ENCODE data around the gene KCNQ5.
"Not testable (repeated sequence)": the region's sequence is repeated elsewhere in the genome, so short reads cannot be mapped to it uniquely, and the experiment has no call there.

The KCNQ5 gene

DNA sequence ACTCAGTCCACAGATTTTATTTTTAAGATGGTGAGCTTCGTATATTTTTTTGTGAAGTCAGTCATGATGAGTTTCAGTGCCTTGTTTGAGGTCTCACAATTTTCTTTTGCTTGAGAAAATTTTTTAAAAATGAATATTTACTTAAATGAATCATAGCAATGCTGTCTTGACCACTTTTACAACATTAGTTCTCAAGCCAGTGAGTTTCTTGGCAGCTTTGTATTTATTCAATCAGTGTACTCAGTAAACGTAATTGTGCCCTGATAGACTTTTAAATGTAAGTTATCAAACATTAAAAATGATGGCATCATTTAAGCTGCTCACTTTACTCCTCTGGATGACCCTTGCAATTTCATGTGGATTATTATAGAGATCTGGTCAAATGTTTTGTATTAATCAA lies 342.1 kb downstream of the KCNQ5 start:
- peak; percentile 12 for DNase-seq

DNA sequence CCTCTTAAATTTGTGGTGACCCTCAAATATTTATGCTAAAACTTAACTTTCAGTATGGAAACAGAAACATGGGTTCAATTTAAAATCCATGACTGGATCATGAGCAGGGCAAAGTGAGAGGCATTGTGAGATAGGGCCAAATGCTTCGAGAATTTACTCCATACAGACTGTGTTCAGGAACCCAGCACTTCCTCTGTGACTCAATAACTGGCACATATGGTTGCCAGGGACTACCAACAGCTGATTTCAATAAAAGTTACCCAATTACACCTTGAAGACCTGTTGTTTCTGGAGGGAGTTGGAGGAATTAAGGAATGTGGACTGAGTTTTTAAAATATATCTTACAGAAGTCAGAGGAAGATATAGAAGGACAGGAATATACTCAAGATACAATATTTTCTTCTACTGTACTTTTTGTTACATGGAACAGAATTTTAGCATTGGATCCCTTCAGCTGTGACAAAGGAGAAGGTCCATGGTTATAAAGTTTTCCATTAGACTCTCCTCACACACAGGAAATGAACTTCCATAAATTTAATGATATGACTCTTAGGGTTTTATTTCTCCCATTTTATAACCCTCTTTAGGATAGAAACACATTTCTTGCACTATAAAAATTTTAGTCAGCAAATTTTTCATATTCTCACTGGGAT lies 344.9 kb downstream of the KCNQ5 start:
- DNase-seq: peak; percentile 35

DNA sequence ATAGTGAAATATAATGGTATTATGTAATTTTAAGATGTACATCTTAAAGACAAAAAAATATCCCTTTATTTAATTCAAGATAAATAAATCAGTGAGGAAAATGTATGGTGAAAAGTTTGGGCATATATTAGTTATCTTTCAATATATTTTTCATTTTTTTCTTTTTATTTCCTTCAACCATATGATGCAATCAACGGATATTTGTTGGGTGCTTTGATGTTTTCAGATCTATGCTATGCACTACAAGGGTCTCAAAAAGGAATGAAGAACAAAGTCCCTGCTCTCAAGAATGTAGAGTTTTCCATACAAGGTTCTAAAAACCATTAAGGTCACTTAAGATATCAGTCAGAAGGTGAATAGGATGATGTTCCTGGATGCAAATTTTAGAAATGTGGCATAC lies 345.5 kb downstream of the KCNQ5 start:
- no peak for DNase-seq

GRCh38 chr6:72968704-72969103 lies 346.8 kb downstream of the KCNQ5 start:
- peak; percentile 58 for DNase-seq

- no peak for DNase-seq
Measured at GRCh38 chr6:72969666-72970065, 347.8 kb downstream of the KCNQ5 start.

DNA sequence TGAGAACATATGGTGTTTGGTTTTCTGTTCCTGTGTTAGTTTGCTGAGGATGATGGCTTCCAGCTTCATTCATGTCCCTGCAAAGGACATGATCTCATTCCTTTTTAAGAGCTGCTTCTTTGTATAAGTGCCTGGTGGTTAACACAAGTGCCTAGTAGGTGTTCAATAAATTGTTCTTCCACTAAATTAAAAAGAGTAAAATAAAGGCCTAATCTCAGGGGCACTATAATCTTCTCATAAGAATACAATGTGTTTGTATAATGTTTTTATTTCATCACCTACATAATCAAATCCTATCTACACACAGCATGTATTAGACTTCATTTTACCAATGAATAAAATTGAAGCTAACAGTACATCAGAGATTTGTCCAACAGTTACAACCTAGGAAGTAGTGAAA lies 350.7 kb downstream of the KCNQ5 start:
- DNase-seq: no peak

DNA sequence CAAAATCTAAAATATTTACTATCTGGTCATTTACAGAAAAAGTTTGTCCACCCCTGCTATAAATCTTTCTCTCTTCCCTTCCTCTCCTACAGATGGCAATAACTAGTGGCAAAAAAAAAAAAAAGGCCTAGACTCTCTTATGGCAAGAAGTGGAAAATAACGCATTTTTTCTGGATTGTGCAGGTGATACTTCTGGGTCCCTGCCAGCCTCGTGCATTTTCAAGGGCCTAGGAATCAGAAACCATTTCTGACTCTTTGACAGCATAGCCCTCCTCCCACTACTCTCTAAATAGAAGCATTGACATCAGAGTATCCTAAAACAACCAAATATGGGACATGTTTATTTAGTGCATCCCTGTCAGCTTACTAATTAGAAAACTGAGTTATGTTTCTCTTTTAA lies 352.4 kb downstream of the KCNQ5 start:
- no peak for DNase-seq

DNA sequence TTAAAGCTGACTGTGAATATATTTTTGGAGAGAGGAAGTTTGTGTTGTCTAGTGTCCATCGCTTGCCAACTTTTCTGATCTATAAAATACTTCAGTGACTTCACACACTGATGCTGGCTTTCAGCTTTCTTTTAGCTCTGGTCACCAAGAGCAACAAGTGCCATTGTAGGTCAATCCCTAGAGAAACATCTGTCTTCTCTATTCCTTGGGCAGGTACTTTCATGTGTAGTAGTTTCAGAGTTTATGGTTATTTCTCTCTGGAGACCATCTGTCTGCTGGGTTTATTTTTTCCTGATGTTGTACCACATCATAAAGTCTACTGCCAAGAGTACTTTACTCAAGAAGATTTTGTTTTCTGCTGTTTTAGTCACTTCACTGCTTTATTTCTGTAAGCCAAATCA lies 353.5 kb downstream of the KCNQ5 start:
- no peak for DNase-seq

GRCh38 chr6:72976484-72976883 lies 354.6 kb downstream of the KCNQ5 start:
- DNase-seq: no peak

- no peak for DNase-seq
Measured at GRCh38 chr6:72977114-72977513, 355.2 kb downstream of the KCNQ5 start.

DNA sequence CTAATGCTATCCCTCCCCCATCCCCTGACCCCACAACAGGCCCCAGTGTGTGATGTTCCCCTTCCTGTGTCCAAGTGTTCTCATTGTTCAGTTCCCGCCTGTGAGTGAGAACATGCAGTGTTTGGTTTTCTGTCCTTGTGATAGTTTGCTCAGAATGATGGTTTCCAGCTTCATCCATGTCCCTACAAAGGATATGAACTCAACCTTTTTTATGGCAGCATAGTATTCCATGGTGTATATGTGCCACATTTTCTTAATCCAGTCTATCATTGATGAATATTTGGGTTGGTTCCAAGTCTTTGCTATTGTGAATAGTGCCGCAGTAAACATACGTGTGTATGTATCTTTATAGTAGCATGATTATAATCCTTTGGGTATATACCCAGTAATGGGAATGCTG lies 356.9 kb downstream of the KCNQ5 start:
- DNase-seq: not testable (repeated sequence)

- DNase-seq: not testable (repeated sequence)
Measured at GRCh38 chr6:72984189-72984831, 362.4 kb downstream of the KCNQ5 start.

DNA sequence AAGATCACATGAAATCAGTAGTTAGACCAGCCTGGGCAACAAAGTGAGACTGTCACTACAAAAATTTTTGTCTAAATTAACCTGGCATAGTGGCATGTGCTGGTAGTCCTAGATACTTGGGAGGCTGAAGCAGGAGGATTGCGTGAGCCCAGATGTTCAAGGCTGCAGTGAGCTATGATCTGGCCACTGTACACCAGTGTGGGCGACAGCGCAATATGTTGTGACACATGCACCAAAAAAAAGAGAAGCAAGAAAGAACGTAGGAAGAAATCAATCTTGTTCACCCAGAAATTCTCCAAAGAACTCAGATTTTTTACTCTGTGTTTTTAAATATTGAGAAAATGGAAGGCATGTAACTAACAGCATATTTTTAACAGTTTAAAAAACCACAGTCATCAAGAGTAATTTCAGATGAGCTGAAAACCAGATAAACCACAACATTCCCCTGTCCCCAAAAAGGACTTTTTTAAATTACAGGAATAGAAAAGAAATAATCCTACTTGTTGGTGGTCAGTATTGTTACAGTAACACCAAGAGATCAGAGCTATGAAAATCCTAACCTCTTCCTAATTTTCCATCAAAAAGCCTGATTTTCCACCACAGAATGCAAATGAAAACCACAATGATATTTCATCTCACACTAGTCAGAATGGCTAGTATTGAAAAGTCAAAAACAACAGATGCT lies 363.3 kb downstream of the KCNQ5 start:
- DNase-seq: no peak

- no peak for DNase-seq
Measured at GRCh38 chr6:72987301-72987700, 365.4 kb downstream of the KCNQ5 start.

DNA sequence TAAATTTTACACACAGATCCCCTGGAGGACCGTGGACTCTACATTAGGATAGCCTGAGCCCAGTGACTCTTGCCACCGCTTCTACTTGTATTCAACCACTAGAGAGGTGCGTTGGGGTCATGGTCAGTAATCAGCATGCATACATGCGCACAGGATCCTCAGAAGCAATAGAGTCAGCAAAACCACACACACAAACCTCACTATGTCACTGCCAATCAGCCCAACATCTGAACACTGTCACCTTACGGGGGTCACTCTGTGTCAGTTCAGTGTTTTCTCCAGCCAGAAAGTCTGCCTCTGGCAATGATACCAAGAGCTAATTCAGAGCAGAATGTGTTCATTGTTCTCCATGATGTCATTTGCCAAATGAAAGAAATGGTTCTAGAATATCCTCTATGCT lies 378.1 kb downstream of the KCNQ5 start:
- no peak for DNase-seq

GRCh38 chr6:73000460-73000859 lies 378.6 kb downstream of the KCNQ5 start:
- DNase-seq: no peak

DNA sequence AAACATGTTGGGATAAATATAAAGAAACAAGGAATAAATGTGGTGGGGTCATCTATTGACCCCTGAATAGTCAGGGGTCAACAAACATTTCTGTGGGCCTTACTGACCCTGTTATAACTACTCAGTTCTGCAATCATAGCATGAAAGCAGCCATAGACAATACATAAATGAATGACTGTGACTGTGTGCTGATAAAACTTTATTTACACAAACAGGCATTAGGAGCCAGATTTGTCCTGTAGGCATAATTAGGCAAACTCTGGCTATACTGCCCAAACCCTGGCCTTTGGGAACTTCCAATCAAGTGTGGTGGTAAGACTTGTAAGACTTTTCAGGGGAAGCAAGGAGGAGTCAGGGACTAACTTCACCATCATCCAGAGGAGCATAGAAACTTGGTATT lies 380.7 kb downstream of the KCNQ5 start:
- no peak for DNase-seq

GRCh38 chr6:73003302-73003701 lies 381.4 kb downstream of the KCNQ5 start:
- no peak for DNase-seq

DNA sequence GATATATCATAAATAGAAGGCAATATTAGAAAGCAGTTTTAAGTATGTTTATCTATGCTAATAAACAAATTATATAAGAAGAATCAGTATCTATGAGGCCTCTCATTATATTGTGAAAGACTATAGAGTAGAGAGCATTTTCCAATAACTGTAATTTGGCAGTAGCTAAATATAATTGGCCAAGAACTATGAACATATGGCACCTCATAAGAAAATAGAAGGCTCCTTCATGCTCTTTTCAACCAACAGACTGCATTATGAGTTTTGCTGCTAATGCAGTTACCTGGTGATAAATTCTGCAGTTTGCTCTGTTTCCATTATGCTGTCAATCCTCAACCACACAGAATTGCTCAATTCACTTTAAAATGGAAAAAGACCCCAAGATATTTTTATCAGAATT lies 382.4 kb downstream of the KCNQ5 start:
- DNase-seq: no peak

DNA sequence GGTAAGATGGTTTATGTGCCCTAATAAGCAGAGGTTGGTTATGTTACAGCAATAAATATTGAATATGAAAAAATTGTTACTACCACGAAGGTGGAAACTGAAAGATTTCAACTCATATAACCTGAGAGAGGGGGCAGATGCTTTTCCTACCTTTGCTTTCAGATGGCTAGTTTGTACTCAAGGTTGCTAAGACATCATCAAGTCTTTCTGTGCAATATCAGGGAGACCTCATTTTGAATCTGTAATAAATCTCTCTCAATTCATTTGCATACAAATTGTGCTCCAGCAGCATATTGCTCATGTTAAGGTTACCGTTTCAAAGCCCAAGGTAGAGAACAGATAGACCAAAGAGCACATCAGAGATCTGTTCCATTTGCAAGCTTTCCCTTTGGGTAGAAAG lies 383.0 kb downstream of the KCNQ5 start:
- no peak for DNase-seq

GRCh38 chr6:73006146-73006545 lies 384.3 kb downstream of the KCNQ5 start:
- DNase-seq: peak; percentile 14

DNA sequence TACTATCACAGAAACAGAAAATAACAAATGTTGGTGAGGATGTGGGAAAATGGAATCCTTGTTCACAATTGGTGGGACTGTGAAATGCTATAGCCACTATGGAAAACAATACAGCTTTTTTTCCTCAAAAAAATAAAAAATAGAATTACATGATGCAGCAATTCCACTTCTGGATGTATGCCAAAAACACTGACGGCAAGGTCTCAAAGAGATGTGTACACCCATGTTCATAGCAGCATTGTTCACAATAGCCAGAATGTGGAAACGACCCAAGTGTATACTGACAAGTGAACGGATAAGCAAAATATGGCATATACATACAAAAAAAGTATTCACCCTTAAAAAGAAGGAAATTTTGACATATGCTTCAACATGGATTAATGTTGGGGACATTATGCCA lies 390.1 kb downstream of the KCNQ5 start:
- DNase-seq: no peak

GRCh38 chr6:73017476-73017875 lies 395.6 kb downstream of the KCNQ5 start:
- DNase-seq: no peak

DNA sequence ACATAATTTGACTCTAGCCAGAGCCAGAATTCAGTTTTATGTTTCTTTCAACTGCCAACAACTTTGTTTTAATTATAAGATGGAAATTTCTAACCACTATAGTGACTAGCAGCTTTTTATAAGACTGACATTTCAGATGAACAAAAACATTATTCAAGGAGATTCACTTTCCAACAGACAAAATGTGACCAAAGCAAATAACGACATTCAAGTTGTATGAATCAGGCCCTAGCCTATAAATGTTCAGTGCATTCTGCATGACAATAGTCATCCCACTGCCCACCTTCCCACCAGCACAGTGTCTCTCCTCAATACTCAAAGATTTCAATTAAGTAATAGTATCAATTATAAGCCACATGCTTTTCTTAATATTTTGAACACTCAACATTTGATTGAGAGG lies 402.7 kb downstream of the KCNQ5 start:
- peak; percentile 39 for DNase-seq
